Hindlimb muscle (tissue), 1 donor: Measurements from ENCODE around the gene SGPP1. TPM values are rescaled to one million over a fixed set of nuclear protein-coding genes. Genes with fewer than 3 reads are reported as not detected.
"Not testable (repeated sequence)": the region's sequence is repeated elsewhere in the genome, so short reads cannot be mapped to it uniquely, and the experiment has no call there.

Experiments used
- DNase-seq: peaks from one replicate; pipeline ENCODE4 v3.0.0-alpha.2; 2013
- polyA plus RNA-seq: library from polyadenylated mRNA; unstranded; fragments of 120-200 nt; gene quantifications from one replicate; pipeline ENCODE4 v1.2.1, GENCODE V29; 2013; ENCODE audit not compliant: insufficient read length

The SGPP1 gene
- polyA plus RNA-seq, 1 donor, result 8.2 TPM

GRCh38 chr14:63725786-63726460, 1.9 kb downstream of the SGPP1 start:
- no peak for DNase-seq

- no peak for DNase-seq
These were observed 10.2 kb downstream of the SGPP1 start for GRCh38 chr14:63717702-63718101.

GRCh38 chr14:63715360-63715759, 12.5 kb downstream of the SGPP1 start:
- no peak for DNase-seq

GRCh38 chr14:63713764-63714163, 14.1 kb downstream of the SGPP1 start:
- DNase-seq, result no peak

GRCh38 chr14:63713058-63713457, 14.8 kb downstream of the SGPP1 start:
- DNase-seq, result no peak

- no peak for DNase-seq
These were observed 15.7 kb downstream of the SGPP1 start for GRCh38 chr14:63712123-63712522.

GRCh38 chr14:63710497-63710896, 17.4 kb downstream of the SGPP1 start:
- DNase-seq, result no peak

- DNase-seq, result no peak
These were observed 18.3 kb downstream of the SGPP1 start for GRCh38 chr14:63709589-63709988.

- no peak for DNase-seq
These were observed 20.6 kb downstream of the SGPP1 start for GRCh38 chr14:63707216-63707615.

GRCh38 chr14:63705561-63706070, 22.2 kb downstream of the SGPP1 start:
- no peak for DNase-seq

GRCh38 chr14:63702530-63702929, 25.3 kb downstream of the SGPP1 start:
- not testable (repeated sequence) for DNase-seq

GRCh38 chr14:63701606-63702299, 26.1 kb downstream of the SGPP1 start:
- no peak for DNase-seq

GRCh38 chr14:63692310-63693020, 35.4 kb downstream of the SGPP1 start:
- no peak for DNase-seq

- DNase-seq, result no peak
These were observed 38.7 kb downstream of the SGPP1 start for GRCh38 chr14:63689132-63689531.

- no peak for DNase-seq
These were observed 40.9 kb downstream of the SGPP1 start for GRCh38 chr14:63686926-63687325.

GRCh38 chr14:63685401-63685800, 42.5 kb downstream of the SGPP1 start:
- no peak for DNase-seq

GRCh38 chr14:63682727-63683593, 44.9 kb downstream of the SGPP1 start:
- no peak for DNase-seq

- no peak for DNase-seq
These were observed 49.3 kb downstream of the SGPP1 start for GRCh38 chr14:63678536-63678935.

GRCh38 chr14:63677891-63678379, 49.9 kb downstream of the SGPP1 start:
- DNase-seq, result no peak

GRCh38 chr14:63676615-63677014, 51.2 kb downstream of the SGPP1 start:
- DNase-seq, result no peak

- no peak for DNase-seq
These were observed 53.9 kb downstream of the SGPP1 start for GRCh38 chr14:63673886-63674497.

GRCh38 chr14:63673255-63673654, 54.6 kb downstream of the SGPP1 start:
- no peak for DNase-seq
